Dermis blood vessel endothelial cell (primary cell): ENCODE data around the gene PAX5. TPM values are rescaled to one million over a fixed set of nuclear protein-coding genes. Genes with fewer than 3 reads are reported as not detected.

Experiments used
- DNase-seq: peaks from one replicate; pipeline ENCODE4 v3.0.0; 2010
- total RNA-seq: library from RNA; depleted of rRNA; stranded (reverse); fragments of >200 nt; gene quantifications from 2 replicates; pipeline ENCODE4 v1.2.3, GENCODE V29; 2014

Gene PAX5
- total RNA-seq, 1 donor from 2014 or later, result not detected

GRCh38 chr9:36828611-36829013, 205.5 kb downstream of the PAX5 start:
- DNase-seq, result no peak

GRCh38 chr9:36827593-36827992, 206.5 kb downstream of the PAX5 start:
- no peak for DNase-seq

GRCh38 chr9:36826581-36826980, 207.5 kb downstream of the PAX5 start:
- DNase-seq, result no peak

GRCh38 chr9:36825179-36825578, 208.9 kb downstream of the PAX5 start:
- no peak for DNase-seq

GRCh38 chr9:36823934-36824333, 210.1 kb downstream of the PAX5 start:
- DNase-seq, result no peak

GRCh38 chr9:36823466-36823865, 210.6 kb downstream of the PAX5 start:
- DNase-seq, result no peak

GRCh38 chr9:36822201-36822600, 211.9 kb downstream of the PAX5 start:
- no peak for DNase-seq

GRCh38 chr9:36820392-36820861, 213.6 kb downstream of the PAX5 start:
- DNase-seq, result no peak

- DNase-seq, result no peak
Measured at GRCh38 chr9:36818965-36819870, 214.8 kb downstream of the PAX5 start.

GRCh38 chr9:36818242-36818938, 215.7 kb downstream of the PAX5 start:
- DNase-seq, result no peak

GRCh38 chr9:36817160-36817834, 216.8 kb downstream of the PAX5 start:
- DNase-seq, result no peak

GRCh38 chr9:36816371-36816770, 217.7 kb downstream of the PAX5 start:
- no peak for DNase-seq

GRCh38 chr9:36815566-36816348, 218.3 kb downstream of the PAX5 start:
- DNase-seq, result no peak

- DNase-seq, result no peak
Measured at GRCh38 chr9:36815023-36815422, 219.0 kb downstream of the PAX5 start.

- no peak for DNase-seq
Measured at GRCh38 chr9:36813154-36813553, 220.9 kb downstream of the PAX5 start.

GRCh38 chr9:36812556-36812955, 221.5 kb downstream of the PAX5 start:
- no peak for DNase-seq

GRCh38 chr9:36808251-36808650, 225.8 kb downstream of the PAX5 start:
- no peak for DNase-seq

- peak; percentile 39 for DNase-seq
Measured at GRCh38 chr9:36803961-36804360, 230.1 kb downstream of the PAX5 start.

- DNase-seq, result no peak
Measured at GRCh38 chr9:36802201-36802920, 231.7 kb downstream of the PAX5 start.

- DNase-seq, result no peak
Measured at GRCh38 chr9:36800455-36800854, 233.6 kb downstream of the PAX5 start.

GRCh38 chr9:36798350-36799065, 235.6 kb downstream of the PAX5 start:
- DNase-seq, result no peak
